Pons (tissue), 1 donor: ENCODE results near the gene CTSH.
A peak's percentile ranks its signal among the peaks of the same experiment; 100 is the strongest.
"Not testable (repeated sequence)": the region's sequence is repeated elsewhere in the genome, so short reads cannot be mapped to it uniquely, and the experiment has no call there.

Experiments
- DNase-seq: peaks from one replicate; pipeline ENCODE4 v3.0.0-alpha.2; 2016; ENCODE audit warnings: low spot score

CTSH gene

GRCh38 chr15:78938658-78939488 is 6.0 kb downstream of the CTSH start:
- peak; percentile 70 for DNase-seq

GRCh38 chr15:78937132-78937739 is 7.6 kb downstream of the CTSH start:
- DNase-seq = no peak

DNA sequence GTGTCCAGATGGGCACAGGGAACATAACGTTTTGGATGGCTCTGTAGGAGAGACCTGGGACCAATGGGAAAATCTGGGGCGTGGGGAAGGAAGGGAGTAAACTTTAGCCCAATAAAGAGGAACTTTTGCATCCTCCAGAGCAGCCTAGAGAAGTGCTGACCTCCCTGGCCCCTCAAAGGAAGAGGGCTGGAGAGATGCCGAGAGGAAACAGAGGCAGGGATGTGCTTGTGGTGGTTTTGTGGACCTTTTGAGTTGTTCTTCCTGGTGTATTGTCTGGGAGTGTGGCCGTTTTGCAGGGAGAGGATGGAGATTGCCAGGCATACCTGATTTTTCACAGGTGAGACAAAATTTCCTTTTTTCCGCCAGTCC is 10.2 kb downstream of the CTSH start:
- DNase-seq = no peak

DNA sequence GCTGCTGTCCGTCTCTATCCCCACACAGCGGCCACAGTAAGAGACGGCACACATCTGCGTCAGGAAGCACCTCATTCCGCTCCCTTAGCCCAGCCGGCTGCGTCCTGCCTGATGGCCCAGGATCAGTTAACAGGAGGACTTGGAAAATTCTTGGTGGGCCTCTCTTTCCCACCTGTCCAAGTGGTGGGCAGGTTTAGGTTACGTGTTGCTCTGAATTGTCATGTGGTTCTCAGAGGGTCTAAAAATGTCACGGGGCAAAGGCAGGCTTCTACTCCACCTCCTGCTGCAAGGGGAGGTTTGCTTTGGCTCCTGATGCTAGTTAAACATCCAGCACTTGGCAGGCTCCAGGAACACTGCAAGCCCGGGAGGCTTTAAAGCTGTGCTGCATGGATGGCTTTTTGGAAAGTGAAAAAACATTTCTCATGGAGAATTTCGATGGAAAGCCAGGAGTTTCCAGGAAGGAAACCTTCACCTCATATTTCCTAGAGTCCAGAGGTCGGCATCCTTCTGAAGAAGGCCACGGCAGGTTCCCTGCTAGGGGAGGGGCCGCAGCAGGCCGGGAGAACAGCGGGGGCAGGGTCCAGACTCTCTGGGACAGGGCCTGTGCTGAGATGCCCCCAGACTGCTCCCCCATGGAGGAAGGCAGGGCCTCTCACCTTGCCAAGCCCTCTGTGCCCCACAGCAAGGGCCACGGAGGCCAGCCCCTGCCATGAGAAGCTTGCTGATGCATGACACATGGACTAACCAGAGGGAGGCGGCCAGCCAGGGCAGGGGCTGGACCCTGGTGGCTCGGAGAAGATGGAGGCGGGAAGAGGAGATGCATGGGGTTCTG is 10.8 kb downstream of the CTSH start:
- no peak for DNase-seq

GRCh38 chr15:78933187-78933822 is 11.5 kb downstream of the CTSH start:
- no peak for DNase-seq

GRCh38 chr15:78932258-78932808 is 12.5 kb downstream of the CTSH start:
- DNase-seq = no peak

GRCh38 chr15:78931439-78932257 is 13.2 kb downstream of the CTSH start:
- DNase-seq = no peak

DNA sequence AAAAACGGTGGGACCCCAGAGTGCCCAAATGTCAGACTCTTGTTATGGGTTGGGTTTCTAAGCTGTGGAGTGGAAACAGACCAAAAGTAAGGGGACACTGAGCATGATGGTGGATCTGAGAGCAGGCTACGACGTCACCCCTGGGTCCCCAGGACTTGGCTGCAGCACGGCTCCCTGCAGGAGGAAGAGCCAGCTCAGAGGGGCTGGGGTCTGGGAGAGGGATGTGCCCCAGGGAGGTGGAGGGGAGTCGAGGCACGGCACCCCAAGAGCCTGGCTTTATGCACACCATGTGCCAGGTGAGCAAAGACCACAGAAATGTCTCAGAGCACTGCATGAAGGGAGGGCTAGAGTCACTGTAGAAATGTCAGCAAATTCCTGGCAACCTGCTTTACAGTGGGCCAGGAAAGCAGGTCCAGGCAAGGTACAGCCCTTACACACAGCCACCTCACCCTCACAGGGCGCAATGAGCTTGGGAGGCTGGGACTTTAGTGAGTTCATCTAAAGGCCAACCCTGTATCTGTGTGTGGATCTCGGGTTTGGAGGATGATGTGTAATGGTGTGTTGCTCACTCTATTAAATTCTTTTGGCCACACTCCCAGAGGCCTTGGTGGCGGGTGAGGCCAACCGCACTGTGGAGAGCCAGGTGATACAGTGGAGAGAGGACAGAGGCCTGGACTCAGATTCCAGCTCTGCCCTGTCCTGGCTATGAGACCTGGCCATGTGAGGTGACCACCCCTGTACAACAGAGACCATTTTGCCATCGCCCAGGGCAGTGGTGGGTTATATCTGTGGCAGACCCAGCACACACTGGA is 14.1 kb downstream of the CTSH start:
- no peak for DNase-seq

- DNase-seq = no peak
Measured at GRCh38 chr15:78929536-78930264, 15.1 kb downstream of the CTSH start.

DNA sequence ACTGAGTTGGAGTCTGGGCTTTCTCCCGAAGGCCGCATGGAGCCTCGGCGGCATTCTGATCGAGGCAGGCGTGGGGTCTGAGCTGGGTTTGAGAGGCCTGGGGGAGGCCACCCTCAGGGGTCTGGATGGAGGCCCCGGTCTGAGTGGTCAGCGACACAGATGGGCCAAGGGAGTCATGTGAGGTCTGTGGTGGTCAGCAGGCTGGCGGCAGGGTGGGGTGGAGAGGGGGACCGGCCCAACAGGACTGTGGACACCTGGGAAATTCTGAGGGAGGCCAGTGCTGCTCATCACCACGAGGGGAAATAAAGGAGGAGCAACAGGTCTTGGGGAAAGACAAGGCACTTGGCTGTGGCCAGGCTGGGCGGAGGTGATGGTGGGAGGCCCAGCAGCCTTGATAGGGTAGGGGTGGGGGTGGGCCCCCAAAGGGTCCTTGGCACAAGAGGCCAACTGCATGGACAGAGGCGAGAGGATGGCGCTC is 16.2 kb downstream of the CTSH start:
- no peak for DNase-seq

- not testable (repeated sequence) for DNase-seq
Measured at GRCh38 chr15:78928176-78928575, 16.7 kb downstream of the CTSH start.

DNA sequence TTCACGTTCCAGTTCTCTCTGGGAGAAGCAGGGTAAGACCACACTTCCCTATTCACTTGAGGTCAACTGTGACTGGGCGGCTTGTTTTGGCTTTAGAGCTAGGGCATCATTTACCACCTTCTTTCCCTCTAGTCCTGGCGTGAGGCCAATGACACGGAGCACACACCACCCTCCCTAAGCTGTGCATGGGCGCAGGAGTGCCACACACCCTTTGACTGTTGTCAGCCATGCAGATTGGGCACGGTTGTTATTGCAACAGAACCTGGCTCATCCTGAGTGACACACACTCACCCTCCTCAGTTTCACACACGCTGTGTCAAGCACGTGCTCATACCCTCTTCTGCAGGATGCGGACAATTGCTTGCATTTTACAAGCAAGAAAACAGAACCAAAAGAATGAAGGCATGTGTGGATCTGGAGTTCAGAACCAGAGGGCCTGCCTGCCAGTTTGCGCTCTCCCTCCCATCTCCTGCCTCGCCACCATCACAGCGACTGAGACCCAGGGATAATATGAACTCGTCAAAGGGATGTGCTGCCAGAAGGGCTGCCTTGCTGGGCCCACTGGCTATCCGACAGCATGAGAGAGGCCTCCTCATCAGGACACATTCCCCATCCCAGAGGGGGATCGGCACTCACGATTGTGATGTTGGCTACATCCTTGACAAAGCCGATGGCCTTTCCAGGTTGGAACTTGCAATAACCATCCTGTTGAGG is 17.6 kb downstream of the CTSH start:
- no peak for DNase-seq

GRCh38 chr15:78925956-78926743 is 18.7 kb downstream of the CTSH start:
- no peak for DNase-seq

GRCh38 chr15:78925076-78925624 is 19.7 kb downstream of the CTSH start:
- DNase-seq = no peak

- no peak for DNase-seq
Measured at GRCh38 chr15:78923480-78924360, 21.1 kb downstream of the CTSH start.

DNA sequence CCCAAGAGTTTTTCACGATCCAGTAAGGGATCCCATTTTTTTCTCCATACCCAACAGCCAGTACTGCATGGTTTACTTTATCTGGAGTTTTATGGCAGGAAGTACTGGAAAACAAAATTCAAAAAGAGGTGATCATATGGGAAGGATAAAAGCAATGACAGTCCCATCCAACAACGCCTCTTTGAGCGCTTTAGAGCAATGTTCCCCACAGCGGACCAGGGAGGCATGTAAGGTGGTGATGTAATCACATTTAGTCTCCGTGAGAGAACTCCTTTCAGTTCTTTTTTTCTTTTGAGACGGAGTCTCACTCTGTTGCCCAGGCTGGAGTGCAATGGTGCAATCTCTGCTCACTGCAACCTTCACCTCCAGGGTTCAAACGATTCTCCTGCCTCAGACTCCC is 21.8 kb downstream of the CTSH start:
- no peak for DNase-seq

GRCh38 chr15:78922527-78922926 is 22.3 kb downstream of the CTSH start:
- no peak for DNase-seq
